GM23338 (cell line): ENCODE measurements around the gene HLX. TPM values are rescaled to one million over a fixed set of nuclear protein-coding genes. Genes with fewer than 3 reads are reported as not detected.

Experiments
- ATAC-seq: fragments of 200-7000 bp; cut with Tn5 transposase; 3 replicates; pipeline ENCODE4 v1.9.1; 2020
- DNase-seq: peaks from one replicate; pipeline ENCODE4 v3.0.0-alpha.2; 2015; ENCODE audit warnings: low spot score
- H2AFZ ChIP-seq: fragments of 200-600 bp; sonication (generic); 2 replicates; pipeline ENCODE4 v1.8.0; 2016; ENCODE audit warnings: antibody characterized with exemption, mild to moderate bottlenecking, moderate library complexity
- H3F3A ChIP-seq: fragments of 200-600 bp; sonication (generic); replicated peaks from 2 replicates; pipeline ENCODE4 v1.8.0; 2017; ENCODE audit warnings: antibody characterized with exemption, mixed run types, low read depth
- H3K27ac ChIP-seq: fragments of 200-600 bp; sonication (generic); 2 replicates; pipeline ENCODE4 v1.6.1; 2016; ENCODE audit warnings: low read depth
- H3K27me3 ChIP-seq: fragments of 200-600 bp; sonication (generic); 2 replicates; pipeline ENCODE4 v1.8.0; 2016; ENCODE audit warnings: mild to moderate bottlenecking, mixed run types, moderate library complexity; ENCODE audit not compliant: insufficient read depth
- H3K36me3 ChIP-seq: fragments of 200-600 bp; sonication (generic); 2 replicates; pipeline ENCODE4 v1.8.0; 2016; ENCODE audit warnings: mild to moderate bottlenecking; ENCODE audit not compliant: insufficient read depth
- H3K4me1 ChIP-seq: fragments of 200-600 bp; sonication (generic); 2 replicates; pipeline ENCODE4 v1.8.0; 2016; ENCODE audit warnings: mild to moderate bottlenecking, moderate library complexity; ENCODE audit not compliant: insufficient read depth
- H3K4me2 ChIP-seq: fragments of 200-600 bp; sonication (generic); 2 replicates; pipeline ENCODE4 v1.7.1; 2017; ENCODE audit warnings: mixed run types
- H3K4me3 ChIP-seq: fragments of 200-600 bp; sonication (generic); 2 replicates; pipeline ENCODE4 v1.6.1; 2016; ENCODE audit warnings: mixed run types
- H3K79me2 ChIP-seq: fragments of 200-600 bp; sonication (generic); replicated peaks from 2 replicates; pipeline ENCODE4 v1.8.0; 2017; ENCODE audit warnings: mild to moderate bottlenecking; ENCODE audit not compliant: insufficient read depth
- H3K9me2 ChIP-seq: fragments of 200-600 bp; sonication (generic); 2 replicates; pipeline ENCODE4 v1.8.0; 2017; ENCODE audit not compliant: insufficient read depth
- H4K20me1 ChIP-seq: fragments of 200-600 bp; sonication (generic); replicated peaks from 2 replicates; pipeline ENCODE4 v1.8.0; 2017; ENCODE audit warnings: mild to moderate bottlenecking; ENCODE audit not compliant: insufficient read depth
- H3K27ac Mint-ChIP-seq: 2 replicates; pipeline ENCODE4 v1.8.0; 2020; ENCODE audit warnings: inconsistent platforms, mild to moderate bottlenecking, moderate library complexity, mixed read lengths
- H3K27me3 Mint-ChIP-seq: 3 replicates; pipeline ENCODE4 v1.8.0; 2022; ENCODE audit warnings: low read depth, mild to moderate bottlenecking, moderate library complexity, mixed read lengths, inconsistent platforms; ENCODE audit not compliant: insufficient read depth, poor library complexity
- H3K36me3 Mint-ChIP-seq: 3 replicates; pipeline ENCODE4 v1.8.0; 2021; ENCODE audit warnings: low read depth, mild to moderate bottlenecking, inconsistent platforms, moderate library complexity, mixed read lengths
- H3K4me1 Mint-ChIP-seq: 3 replicates; pipeline ENCODE4 v1.8.0; 2020; ENCODE audit warnings: mild to moderate bottlenecking, inconsistent platforms, mixed read lengths
- H3K4me3 Mint-ChIP-seq: 3 replicates; pipeline ENCODE4 v1.8.0; 2021; ENCODE audit warnings: moderate library complexity, mild to moderate bottlenecking, inconsistent platforms, mixed read lengths
- H3K9me3 Mint-ChIP-seq: 3 replicates; pipeline ENCODE4 v1.8.0; 2020; ENCODE audit warnings: moderate library complexity, mild to moderate bottlenecking, inconsistent platforms, mixed read lengths
- ETS1 ChIP-seq: IDR thresholded peaks from 2 replicates; pipeline ENCODE4 v1.6.1; 2016; ENCODE audit warnings: antibody characterized with exemption
- EZH2 ChIP-seq: fragments of 200-600 bp; sonication (generic); IDR thresholded peaks from one replicate; pipeline ENCODE4 v1.8.0; 2017; ENCODE audit warnings: antibody characterized with exemption, mild to moderate bottlenecking, low read depth; ENCODE audit not compliant: unreplicated experiment
- JUNB ChIP-seq: IDR thresholded peaks from one replicate; pipeline ENCODE4 v1.6.1; 2016; ENCODE audit warnings: antibody characterized with exemption; ENCODE audit not compliant: unreplicated experiment
- NANOG ChIP-seq: IDR thresholded peaks from 2 replicates; pipeline ENCODE4 v1.6.1; 2016; ENCODE audit warnings: antibody characterized with exemption, borderline replicate concordance
- POLR2AphosphoS5 ChIP-seq: IDR thresholded peaks from 2 replicates; pipeline ENCODE4 v1.6.1; 2016; ENCODE audit warnings: antibody characterized with exemption, low read depth
- REST ChIP-seq: IDR thresholded peaks from one replicate; pipeline ENCODE4 v1.6.1; 2018; ENCODE audit warnings: antibody characterized with exemption; ENCODE audit not compliant: unreplicated experiment
- STAT1 ChIP-seq: IDR thresholded peaks from one replicate; pipeline ENCODE4 v1.6.1; 2016; ENCODE audit warnings: antibody characterized with exemption; ENCODE audit not compliant: unreplicated experiment
- ZNF114 ChIP-seq: fragments of 250-450 bp; sonication (Bioruptor Pico); IDR thresholded peaks from 2 replicates; pipeline ENCODE4 v1.5.0; 2020; ENCODE audit warnings: mild to moderate bottlenecking, moderate library complexity
- ZNF331 ChIP-seq: fragments of 250-450 bp; sonication (Bioruptor Pico); IDR thresholded peaks from 2 replicates; pipeline ENCODE4 v1.5.0; 2020; ENCODE audit warnings: low read depth, mild to moderate bottlenecking, moderate library complexity
- polyA plus RNA-seq: library from polyadenylated mRNA; unstranded; fragments of >200 nt; fragmentation: Nextera tagmentation; extraction: Ambion mirVana; gene quantifications from 2 replicates; pipeline ENCODE4 v1.2.1, GENCODE V29; 2016
- total RNA-seq: library from RNA; depleted of rRNA; stranded (reverse); fragments of >200 nt; shearing (Covaris generic); gene quantifications from 2 replicates; pipeline ENCODE4 v1.2.3, GENCODE V29; 2014
- TF ChIP-seq, protein P1 (sequence below), 2 experiments: fragments of 200-600 bp in 1 of 2; sonication (generic) in 1 of 2; conservative IDR thresholded peaks; 2 replicates each; pipeline versions ENCODE4 v1.5.1 to v1.6.1; 2016 to 2017; ENCODE audit warnings: antibody characterized with exemption in 2 of 2, low read depth in 2 of 2, mild to moderate bottlenecking in 2 of 2, moderate library complexity in 1 of 2

Gene HLX
- total and polyA plus RNA-seq, 2 experiments from 2014 or later = 0.07 TPM; not detected in 1

DNA sequence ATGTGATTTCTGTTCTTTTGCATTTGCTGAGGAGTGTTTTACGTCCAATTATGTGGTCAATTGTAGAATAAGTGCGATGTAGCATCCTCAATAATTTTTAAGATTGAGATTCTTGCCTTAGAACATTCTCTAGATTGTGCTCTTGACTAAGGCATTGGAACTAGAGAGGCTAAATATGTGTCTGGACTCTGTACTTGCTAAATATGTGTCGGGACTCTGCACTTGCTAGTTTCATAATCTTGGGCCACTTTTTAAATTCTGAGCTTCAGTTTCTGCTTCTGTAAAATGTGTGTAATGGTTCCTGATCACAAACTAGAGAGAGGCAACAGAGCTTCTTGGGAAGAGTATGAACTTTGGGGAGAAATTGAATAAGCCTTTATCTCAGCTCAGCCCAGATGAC, 21.6 kb downstream of the HLX start:
- Mint-ChIP-seq H3K27ac (no peak overlapping the region), H3K4me3 (no peak overlapping the region), H3K36me3 (no peaks in the 10 kb centered on the region), H3K4me1 (peaks cover 6% of the 10 kb centered on the region), H3K9me3 (no peaks in the 10 kb centered on the region), H3K27me3 (peaks cover 32% of the 10 kb centered on the region)
- no peak overlapping the region for H3K4me3 ChIP-seq
- H3K4me2 ChIP-seq = no peak overlapping the region
- no peak overlapping the region for H2AFZ ChIP-seq
- no peaks in the 10 kb centered on the region for H3K79me2 ChIP-seq
- peaks cover 10% of the 10 kb centered on the region for H3K4me1 ChIP-seq
- DNase-seq = no peak
- TF ChIP-seq EZH2 = no peak
- no peak for TF ChIP-seq STAT1
- TF ChIP-seq, protein P1, sequence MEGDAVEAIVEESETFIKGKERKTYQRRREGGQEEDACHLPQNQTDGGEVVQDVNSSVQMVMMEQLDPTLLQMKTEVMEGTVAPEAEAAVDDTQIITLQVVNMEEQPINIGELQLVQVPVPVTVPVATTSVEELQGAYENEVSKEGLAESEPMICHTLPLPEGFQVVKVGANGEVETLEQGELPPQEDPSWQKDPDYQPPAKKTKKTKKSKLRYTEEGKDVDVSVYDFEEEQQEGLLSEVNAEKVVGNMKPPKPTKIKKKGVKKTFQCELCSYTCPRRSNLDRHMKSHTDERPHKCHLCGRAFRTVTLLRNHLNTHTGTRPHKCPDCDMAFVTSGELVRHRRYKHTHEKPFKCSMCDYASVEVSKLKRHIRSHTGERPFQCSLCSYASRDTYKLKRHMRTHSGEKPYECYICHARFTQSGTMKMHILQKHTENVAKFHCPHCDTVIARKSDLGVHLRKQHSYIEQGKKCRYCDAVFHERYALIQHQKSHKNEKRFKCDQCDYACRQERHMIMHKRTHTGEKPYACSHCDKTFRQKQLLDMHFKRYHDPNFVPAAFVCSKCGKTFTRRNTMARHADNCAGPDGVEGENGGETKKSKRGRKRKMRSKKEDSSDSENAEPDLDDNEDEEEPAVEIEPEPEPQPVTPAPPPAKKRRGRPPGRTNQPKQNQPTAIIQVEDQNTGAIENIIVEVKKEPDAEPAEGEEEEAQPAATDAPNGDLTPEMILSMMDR (conservative IDR thresholded peaks at IDR 0.05; ENCODE audit: low read depth in 2 of 2) = no peak
- no peak for TF ChIP-seq JUNB
- H3K27ac ChIP-seq = no peak overlapping the region
- no peaks in the 10 kb centered on the region for H3F3A ChIP-seq
- ATAC-seq = no peak
- no peaks in the 10 kb centered on the region for H4K20me1 ChIP-seq
- H3K36me3 ChIP-seq = no peaks in the 10 kb centered on the region
- H3K27me3 ChIP-seq = peaks cover 49% of the 10 kb centered on the region
- H3K9me2 ChIP-seq = no peaks in the 10 kb centered on the region

DNA sequence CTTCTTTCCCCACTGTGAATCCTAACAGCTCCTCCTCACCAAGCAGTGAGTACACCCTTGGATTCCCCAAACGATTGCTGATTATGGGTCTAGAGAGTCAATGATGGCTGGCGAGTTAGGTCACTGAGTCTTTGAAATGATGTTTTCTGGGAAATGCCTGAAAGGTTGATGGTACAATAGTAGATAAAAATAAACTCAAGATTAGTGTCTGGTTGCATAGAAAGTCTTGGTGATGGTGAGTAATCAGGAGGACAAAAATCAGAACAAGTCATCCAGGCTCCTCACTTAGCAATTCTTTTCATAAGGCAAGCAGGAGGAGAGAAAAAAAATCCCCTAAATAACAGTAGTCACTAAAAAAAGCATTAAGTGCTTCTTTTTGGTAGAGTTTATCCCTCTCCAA, 22.6 kb downstream of the HLX start:
- Histone ChIP-seq H2AFZ (no peak overlapping the region), H3F3A (no peaks in the 10 kb centered on the region), H4K20me1 (no peaks in the 10 kb centered on the region), H3K9me2 (no peaks in the 10 kb centered on the region), H3K4me2 (no peak overlapping the region), H3K27me3 (peaks cover 39% of the 10 kb centered on the region), H3K27ac (no peak overlapping the region), H3K4me3 (no peak overlapping the region), H3K79me2 (no peaks in the 10 kb centered on the region), H3K4me1 (peaks cover 5% of the 10 kb centered on the region; the same call in 1 of the 2 replicates), H3K36me3 (no peaks in the 10 kb centered on the region)
- no peak for TF ChIP-seq ETS1
- TF ChIP-seq STAT1 = no peak
- TF ChIP-seq ZNF331 = no peak
- no peak for TF ChIP-seq ZNF114 (CRISPR knock-in tag)
- no peak for TF ChIP-seq NANOG
- TF ChIP-seq REST = no peak
- TF ChIP-seq POLR2AphosphoS5 = no peak
- Mint-ChIP-seq H3K27ac (no peak overlapping the region), H3K27me3 (peaks cover 22% of the 10 kb centered on the region), H3K36me3 (no peaks in the 10 kb centered on the region), H3K9me3 (no peaks in the 10 kb centered on the region), H3K4me1 (peaks cover 6% of the 10 kb centered on the region), H3K4me3 (no peak overlapping the region)
- no peak for DNase-seq
- ATAC-seq = no peak
